Effector memory CD4-positive, alpha-beta T cell (primary cell): ENCODE measurements around the gene FBXL19.
"Not testable (repeated sequence)": the region's sequence is repeated elsewhere in the genome, so short reads cannot be mapped to it uniquely, and the experiment has no call there.

ENCODE experiments used
- DNase-seq, 3 donors: peaks; one replicate each; pipeline ENCODE4 v3.0.0-alpha.2; 2020
- H3K27ac ChIP-seq: 2 replicates; pipeline ENCODE4 v1.7.0; 2013; ENCODE audit warnings: mild to moderate bottlenecking, low read length, moderate library complexity; ENCODE audit not compliant: insufficient read depth, poor library complexity, severe bottlenecking
- H3K27me3 ChIP-seq: replicated peaks from 2 replicates; pipeline ENCODE4 v1.7.0; 2013; ENCODE audit warnings: mild to moderate bottlenecking, low read length; ENCODE audit not compliant: insufficient read depth, control insufficient read depth, poor library complexity, severe bottlenecking
- H3K36me3 ChIP-seq: 2 replicates; pipeline ENCODE4 v1.7.0; 2013; ENCODE audit warnings: mild to moderate bottlenecking, low read length, moderate library complexity; ENCODE audit not compliant: control insufficient read depth, insufficient read depth
- H3K4me1 ChIP-seq: 2 replicates; pipeline ENCODE4 v1.7.0; 2013; ENCODE audit warnings: low read length, mild to moderate bottlenecking; ENCODE audit not compliant: control insufficient read depth, insufficient read depth, poor library complexity, severe bottlenecking
- H3K4me3 ChIP-seq: 2 replicates; pipeline ENCODE4 v1.7.0; 2013; ENCODE audit warnings: low read length, low read depth, mild to moderate bottlenecking; ENCODE audit not compliant: insufficient read depth, poor library complexity, severe bottlenecking
- H3K9me3 ChIP-seq: 2 replicates; pipeline ENCODE4 v1.7.0; 2013; ENCODE audit warnings: mild to moderate bottlenecking, low read length, moderate library complexity; ENCODE audit not compliant: control insufficient read depth

FBXL19 gene

GRCh38 chr16:30930160-30930571, 6.8 kb downstream of the FBXL19 start:
- Histone ChIP-seq H3K4me1 (peaks cover 5% of the 10 kb centered on the region), H3K4me3 (no peak overlapping the region), H3K36me3 (peaks cover 15% of the 10 kb centered on the region), H3K9me3 (no peaks in the 10 kb centered on the region), H3K27ac (no peak overlapping the region), H3K27me3 (no peaks in the 10 kb centered on the region)
- no peak for DNase-seq

DNA sequence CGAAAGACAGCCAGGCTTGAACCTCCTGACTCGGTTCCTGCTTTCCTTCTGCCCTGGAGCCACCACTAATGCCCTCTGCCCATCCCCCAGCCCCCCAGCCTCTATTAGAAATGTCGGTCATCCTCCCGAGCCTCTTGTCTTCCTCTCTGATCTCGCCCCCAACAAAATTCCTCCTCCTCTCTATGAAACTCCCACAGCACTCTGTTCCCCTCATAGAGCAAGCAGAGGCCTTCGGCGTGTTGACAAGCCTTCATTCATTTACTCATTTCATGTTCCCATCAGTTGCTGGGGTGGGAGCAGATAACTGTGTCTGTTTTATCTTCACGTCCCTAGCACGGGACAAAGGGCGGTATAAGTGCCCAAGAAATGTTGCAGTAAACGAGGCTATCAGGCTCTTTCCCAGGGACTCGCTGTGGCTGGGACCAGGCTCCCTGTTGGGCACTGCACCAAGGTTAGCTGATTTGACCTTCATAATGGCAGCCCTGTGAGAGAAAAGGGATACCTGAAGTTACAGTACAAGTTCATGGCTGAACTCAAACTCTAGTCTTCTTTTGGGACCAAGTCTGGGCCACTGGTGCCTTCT, 7.8 kb downstream of the FBXL19 start:
- H3K4me3 ChIP-seq: no peak overlapping the region
- peaks cover 5% of the 10 kb centered on the region for H3K4me1 ChIP-seq
- peaks cover 13% of the 10 kb centered on the region for H3K36me3 ChIP-seq
- no peak overlapping the region for H3K27ac ChIP-seq
- no peaks in the 10 kb centered on the region for H3K27me3 ChIP-seq
- H3K9me3 ChIP-seq: no peaks in the 10 kb centered on the region
- no peak for DNase-seq

DNA sequence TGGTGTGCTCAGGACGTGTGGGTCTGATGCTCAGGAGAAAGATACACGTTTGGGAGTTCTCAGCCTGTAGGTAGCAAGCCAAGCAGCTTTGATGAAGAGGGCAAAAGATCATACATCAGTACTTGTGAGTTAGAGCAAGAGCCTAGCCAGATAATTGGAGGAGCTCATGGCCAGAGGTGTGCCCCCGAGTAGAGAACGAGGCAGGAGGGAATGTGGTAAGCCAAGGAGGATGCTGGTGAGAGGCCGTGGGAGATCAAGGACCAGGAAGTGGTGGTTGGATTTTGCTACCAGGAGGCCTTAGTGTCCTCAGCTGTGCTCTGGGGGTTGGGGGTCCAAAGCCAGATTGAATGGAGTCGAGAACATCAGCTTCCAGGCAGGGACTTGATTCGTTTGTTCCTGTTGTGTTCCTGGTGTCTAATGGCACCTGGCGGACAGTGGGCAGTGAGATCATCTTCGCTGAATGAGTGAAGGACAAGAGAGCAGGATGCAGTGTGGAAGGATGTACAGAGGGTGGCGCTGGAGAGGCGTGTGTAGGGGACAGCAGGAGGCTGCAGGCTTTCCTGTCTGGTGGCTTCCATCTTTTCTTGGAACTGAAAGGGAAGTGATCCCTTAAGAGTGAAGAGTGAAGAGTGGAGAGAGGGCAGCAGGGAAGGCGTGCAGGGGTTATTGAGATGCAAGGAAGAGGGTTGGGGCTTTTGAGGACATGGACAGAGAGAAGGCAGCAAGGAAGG, 11.6 kb downstream of the FBXL19 start:
- no peak for DNase-seq
- Histone ChIP-seq H3K9me3 (no peaks in the 10 kb centered on the region), H3K27ac (no peak overlapping the region), H3K4me1 (peaks cover 5% of the 10 kb centered on the region), H3K27me3 (no peaks in the 10 kb centered on the region), H3K4me3 (no peak overlapping the region), H3K36me3 (peaks cover 13% of the 10 kb centered on the region)

GRCh38 chr16:30937692-30938091, 14.3 kb downstream of the FBXL19 start:
- no peaks in the 10 kb centered on the region for H3K9me3 ChIP-seq
- no peaks in the 10 kb centered on the region for H3K27me3 ChIP-seq
- peaks cover 12% of the 10 kb centered on the region for H3K4me1 ChIP-seq
- H3K27ac ChIP-seq: no peak overlapping the region
- H3K36me3 ChIP-seq: no peaks in the 10 kb centered on the region
- DNase-seq: no peak
- H3K4me3 ChIP-seq: no peak overlapping the region

GRCh38 chr16:30939571-30939970, 16.2 kb downstream of the FBXL19 start:
- peaks cover 12% of the 10 kb centered on the region for H3K4me1 ChIP-seq
- not testable (repeated sequence) for H3K27me3 ChIP-seq, DNase-seq, H3K36me3 ChIP-seq, H3K9me3 ChIP-seq, H3K27ac ChIP-seq, H3K4me3 ChIP-seq

DNA sequence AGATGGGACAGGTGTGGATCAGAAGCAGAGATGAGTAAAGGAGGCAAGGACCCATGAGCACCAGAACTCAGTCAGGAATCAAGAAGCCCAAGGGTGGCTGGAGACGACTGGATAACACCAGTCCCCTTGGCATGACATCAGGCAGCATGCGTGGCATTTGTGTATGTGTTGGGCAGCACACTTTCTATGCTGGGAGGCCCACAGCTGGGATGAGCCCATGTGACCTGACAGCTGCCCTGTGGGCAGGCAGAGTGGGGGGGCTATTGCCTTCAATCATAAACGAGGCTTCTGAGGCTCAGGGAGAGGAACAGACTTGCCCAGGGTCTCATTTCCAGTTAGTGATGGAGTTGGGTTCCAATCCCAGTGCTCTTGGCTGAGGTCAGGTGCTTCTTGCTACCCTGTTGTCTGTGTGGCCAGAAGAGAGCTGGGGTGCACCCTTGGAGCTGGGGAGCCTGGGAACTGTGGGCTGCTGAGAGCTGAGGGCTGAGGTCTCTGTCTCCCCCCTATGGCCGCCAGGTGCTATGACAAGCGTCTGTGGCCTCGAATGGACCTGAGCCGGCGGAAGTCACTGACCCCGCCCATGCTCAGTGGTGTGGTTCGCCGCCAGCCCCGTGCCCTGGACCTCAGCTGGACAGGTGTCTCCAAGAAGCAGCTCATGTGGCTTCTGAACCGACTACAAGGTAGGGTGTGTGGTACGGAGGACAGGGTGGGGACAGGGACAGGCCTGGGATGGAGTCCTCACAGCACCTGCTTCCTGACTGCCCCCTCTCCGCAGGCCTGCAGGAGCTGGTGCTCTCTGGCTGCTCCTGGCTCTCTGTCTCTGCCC, 18.4 kb downstream of the FBXL19 start:
- no peak overlapping the region for H3K27ac ChIP-seq
- peak; percentile 32 to 55 (median 38) for DNase-seq
- no peak overlapping the region for H3K4me3 ChIP-seq

DNA sequence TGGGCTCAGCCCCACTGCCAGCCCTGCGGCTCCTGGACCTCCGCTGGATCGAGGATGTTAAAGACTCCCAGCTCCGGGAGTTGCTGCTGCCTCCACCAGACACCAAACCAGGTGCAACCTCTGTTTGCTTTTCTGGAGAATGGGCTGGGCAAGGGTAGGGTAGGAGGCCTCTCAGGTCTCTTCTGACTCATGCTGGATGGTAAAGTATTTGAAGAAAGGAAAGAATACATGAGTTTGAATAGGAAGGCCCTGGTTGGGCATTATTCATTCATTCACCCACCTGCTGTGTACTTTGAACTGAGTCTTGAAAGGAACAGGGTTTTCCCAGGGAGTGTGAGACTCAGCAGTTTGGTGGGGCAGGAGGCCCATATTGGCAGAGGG, 19.0 kb downstream of the FBXL19 start:
- no peaks in the 10 kb centered on the region for H3K9me3 ChIP-seq
- H3K4me1 ChIP-seq: peaks cover 7% of the 10 kb centered on the region
- no peak overlapping the region for H3K4me3 ChIP-seq
- DNase-seq: no peak
- H3K36me3 ChIP-seq: peaks cover 3% of the 10 kb centered on the region
- no peak overlapping the region for H3K27ac ChIP-seq
- H3K27me3 ChIP-seq: no peaks in the 10 kb centered on the region

More for the DNA sequence above, 18.4 kb downstream of the FBXL19 start:
- H3K36me3 ChIP-seq: peaks cover 3% of the 10 kb centered on the region
- H3K27me3 ChIP-seq: no peaks in the 10 kb centered on the region
- H3K9me3 ChIP-seq: no peaks in the 10 kb centered on the region
- H3K4me1 ChIP-seq: peaks cover 7% of the 10 kb centered on the region

- Histone ChIP-seq H3K36me3 (peaks cover 3% of the 10 kb centered on the region), H3K4me3 (no peak overlapping the region), H3K4me1 (peaks cover 10% of the 10 kb centered on the region), H3K27me3 (no peaks in the 10 kb centered on the region), H3K9me3 (no peaks in the 10 kb centered on the region), H3K27ac (no peak overlapping the region)
- DNase-seq: no peak
Measured at GRCh38 chr16:30944352-30944751, 21.0 kb downstream of the FBXL19 start.

DNA sequence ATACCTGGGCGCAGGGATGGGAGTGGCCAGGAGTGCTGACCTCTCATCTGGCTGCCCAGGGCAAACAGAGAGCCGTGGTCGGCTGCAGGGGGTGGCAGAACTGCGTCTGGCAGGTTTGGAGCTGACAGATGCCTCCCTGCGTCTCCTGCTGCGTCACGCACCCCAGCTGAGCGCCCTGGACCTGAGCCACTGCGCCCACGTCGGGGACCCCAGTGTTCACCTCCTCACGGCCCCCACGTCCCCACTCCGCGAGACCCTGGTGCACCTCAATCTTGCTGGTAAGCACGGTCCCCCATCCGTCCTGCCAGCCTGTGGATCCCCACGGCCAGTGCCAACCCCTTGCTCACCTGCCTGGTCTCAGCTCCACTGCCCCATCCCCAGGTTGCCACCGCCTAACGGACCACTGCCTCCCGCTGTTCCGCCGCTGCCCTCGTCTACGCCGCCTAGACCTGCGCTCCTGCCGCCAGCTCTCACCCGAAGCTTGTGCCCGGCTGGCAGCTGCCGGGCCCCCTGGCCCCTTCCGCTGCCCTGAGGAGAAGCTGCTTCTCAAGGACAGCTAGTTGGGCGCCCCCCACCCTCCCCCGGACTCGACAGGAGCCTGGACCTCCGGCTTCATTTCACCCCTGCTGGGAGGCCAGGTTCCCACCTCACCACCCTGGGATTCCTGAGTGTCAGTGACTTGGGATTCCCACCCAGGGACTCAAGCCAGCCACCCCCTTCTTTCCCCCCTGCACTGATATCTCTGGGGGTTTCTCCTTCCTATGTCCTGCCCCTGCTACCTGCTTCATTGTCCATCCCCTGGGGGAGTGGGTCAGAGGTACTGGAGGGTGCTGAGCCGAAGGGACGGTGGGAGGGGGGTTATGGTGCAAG, 23.5 kb downstream of the FBXL19 start:
- Histone ChIP-seq H3K4me3 (no peak overlapping the region), H3K27ac (no peak overlapping the region), H3K4me1 (peaks cover 21% of the 10 kb centered on the region), H3K9me3 (no peaks in the 10 kb centered on the region), H3K27me3 (no peaks in the 10 kb centered on the region), H3K36me3 (peaks cover 3% of the 10 kb centered on the region)
- no peak for DNase-seq
